Dermis blood vessel endothelial cell (primary cell): ENCODE results near the gene MORC2. TPM values are rescaled to one million over a fixed set of nuclear protein-coding genes. Genes with fewer than 3 reads are reported as not detected.

Source experiments
- DNase-seq: peaks from one replicate; pipeline ENCODE4 v3.0.0; 2010
- total RNA-seq: library from RNA; depleted of rRNA; stranded (reverse); fragments of >200 nt; gene quantifications from 2 replicates; pipeline ENCODE4 v1.2.3, GENCODE V29; 2014

The MORC2 gene
- total RNA-seq, 1 donor from 2014 or later = 16.5 TPM

GRCh38 chr22:30885591-30885990 is 83.0 kb downstream of the MORC2 start:
- no peak for DNase-seq

GRCh38 chr22:30885001-30885366 is 83.6 kb downstream of the MORC2 start:
- no peak for DNase-seq

GRCh38 chr22:30884211-30885000 is 84.2 kb downstream of the MORC2 start:
- DNase-seq = no peak

- DNase-seq = no peak
Observed at GRCh38 chr22:30883586-30884145, 84.9 kb downstream of the MORC2 start.

- no peak for DNase-seq
Observed at GRCh38 chr22:30882974-30883533, 85.5 kb downstream of the MORC2 start.

GRCh38 chr22:30882184-30882717 is 86.3 kb downstream of the MORC2 start:
- no peak for DNase-seq

- DNase-seq = no peak
Observed at GRCh38 chr22:30881361-30882183, 87.0 kb downstream of the MORC2 start.

- no peak for DNase-seq
Observed at GRCh38 chr22:30880847-30881246, 87.7 kb downstream of the MORC2 start.

- DNase-seq = no peak
Observed at GRCh38 chr22:30880181-30880601, 88.4 kb downstream of the MORC2 start.

- DNase-seq = no peak
Observed at GRCh38 chr22:30879415-30879797, 89.2 kb downstream of the MORC2 start.

GRCh38 chr22:30878516-30879414 is 89.8 kb downstream of the MORC2 start:
- DNase-seq = no peak

- no peak for DNase-seq
Observed at GRCh38 chr22:30877662-30878515, 90.7 kb downstream of the MORC2 start.

GRCh38 chr22:30876915-30877553 is 91.5 kb downstream of the MORC2 start:
- DNase-seq = no peak

GRCh38 chr22:30876221-30876751 is 92.3 kb downstream of the MORC2 start:
- DNase-seq = no peak

GRCh38 chr22:30875481-30876215 is 92.9 kb downstream of the MORC2 start:
- no peak for DNase-seq
